MM.1S (cell line): ENCODE measurements around the gene TBC1D32.
"Not testable (repeated sequence)": the region's sequence is repeated elsewhere in the genome, so short reads cannot be mapped to it uniquely, and the experiment has no call there.

Experiments
- DNase-seq: peaks from one replicate; pipeline ENCODE4 v3.0.0-alpha.2; 2015
- H2AFZ ChIP-seq: fragments of 300-600 bp; sonication (generic); 2 replicates; pipeline ENCODE4 v1.6.0; 2016; ENCODE audit warnings: antibody characterized with exemption, low read length
- H3F3A ChIP-seq: fragments of 300-600 bp; sonication (generic); 2 replicates; pipeline ENCODE4 v1.6.1; 2016; ENCODE audit warnings: mild to moderate bottlenecking, antibody characterized with exemption, low read length, moderate library complexity, mixed read lengths; ENCODE audit not compliant: insufficient read depth
- H3K27ac ChIP-seq: fragments of 300-600 bp; sonication (generic); 2 replicates; pipeline ENCODE4 v1.5.1; 2016; ENCODE audit warnings: mild to moderate bottlenecking, low read length
- H3K27me3 ChIP-seq: fragments of 300-600 bp; sonication (generic); replicated peaks from 2 replicates; pipeline ENCODE4 v1.6.0; 2016; ENCODE audit warnings: low read length; ENCODE audit not compliant: insufficient read depth
- H3K36me3 ChIP-seq: fragments of 300-600 bp; sonication (generic); replicated peaks from 2 replicates; pipeline ENCODE4 v1.6.1; 2016; ENCODE audit warnings: mild to moderate bottlenecking, low read length, mixed read lengths; ENCODE audit not compliant: insufficient read depth
- H3K4me1 ChIP-seq: fragments of 300-600 bp; sonication (generic); 2 replicates; pipeline ENCODE4 v1.6.1; 2016; ENCODE audit warnings: low read length, mixed read lengths
- H3K4me2 ChIP-seq: fragments of 300-600 bp; sonication (generic); 2 replicates; pipeline ENCODE4 v1.6.0; 2016; ENCODE audit warnings: low read depth, low read length
- H3K4me3 ChIP-seq: fragments of 300-600 bp; sonication (generic); 2 replicates; pipeline ENCODE4 v1.5.1; 2016; ENCODE audit warnings: low read length, mixed read lengths
- H3K79me2 ChIP-seq: fragments of 300-600 bp; sonication (generic); 2 replicates; pipeline ENCODE4 v1.6.1; 2016; ENCODE audit warnings: mixed run types, low read length, mixed read lengths
- H3K9ac ChIP-seq: fragments of 300-600 bp; sonication (generic); 2 replicates; pipeline ENCODE4 v1.6.1; 2016; ENCODE audit warnings: low read length, mixed read lengths
- H3K9me2 ChIP-seq: fragments of 300-600 bp; sonication (generic); replicated peaks from 2 replicates; pipeline ENCODE4 v1.6.1; 2016; ENCODE audit warnings: mild to moderate bottlenecking, low read length, mixed read lengths; ENCODE audit not compliant: insufficient read depth
- H3K9me3 ChIP-seq: fragments of 300-600 bp; sonication (generic); replicated peaks from 2 replicates; pipeline ENCODE4 v1.6.1; 2016; ENCODE audit warnings: mild to moderate bottlenecking, low read length, mixed read lengths; ENCODE audit not compliant: insufficient read depth
- H4K20me1 ChIP-seq: fragments of 300-600 bp; sonication (generic); 2 replicates; pipeline ENCODE4 v1.6.1; 2016; ENCODE audit warnings: mild to moderate bottlenecking, low read length, moderate library complexity, mixed read lengths; ENCODE audit not compliant: insufficient read depth
- CTCF ChIP-seq: fragments of 300-600 bp; sonication (generic); IDR thresholded peaks from 2 replicates; pipeline ENCODE4 v1.5.1; 2016; ENCODE audit warnings: antibody characterized with exemption, low read length, mixed read lengths
- EZH2 ChIP-seq: fragments of 300-600 bp; sonication (generic); optimal IDR thresholded peaks from 2 replicates; pipeline ENCODE3; 2017; ENCODE audit warnings: low read depth, mild to moderate bottlenecking, antibody characterized with exemption, low read length, mixed read lengths
- EZH2phosphoT487 ChIP-seq: fragments of 300-600 bp; sonication (generic); IDR thresholded peaks from 2 replicates; pipeline ENCODE4 v1.6.1; 2018; ENCODE audit warnings: antibody characterized with exemption, low read length

TBC1D32 gene

GRCh38 chr6:121222656-121223055 lies 111.6 kb downstream of the TBC1D32 start:
- Histone ChIP-seq H3K27ac (no peak overlapping the region), H2AFZ (no peak overlapping the region), H3K79me2 (no peaks in the 10 kb centered on the region), H3K4me1 (no peaks in the 10 kb centered on the region), H3K9me2 (no peaks in the 10 kb centered on the region), H4K20me1 (no peaks in the 10 kb centered on the region), H3K9ac (no peak overlapping the region), H3K36me3 (no peaks in the 10 kb centered on the region), H3F3A (no peaks in the 10 kb centered on the region), H3K27me3 (no peaks in the 10 kb centered on the region), H3K9me3 (no peaks in the 10 kb centered on the region), H3K4me2 (no peak overlapping the region), H3K4me3 (no peak overlapping the region)
- TF ChIP-seq EZH2 (no peak), CTCF (no peak)
- DNase-seq = no peak

- Histone ChIP-seq H3K27me3 (no peaks in the 10 kb centered on the region), H3K9me2 (no peaks in the 10 kb centered on the region), H3K4me3 (no peak overlapping the region)
Measured at GRCh38 chr6:121216928-121217327, 117.4 kb downstream of the TBC1D32 start.

GRCh38 chr6:121213341-121213740 lies 120.9 kb downstream of the TBC1D32 start:
- H3F3A ChIP-seq, H3K27me3 ChIP-seq, H3K36me3 ChIP-seq, H3K4me3 ChIP-seq, H3K4me2 ChIP-seq, H2AFZ ChIP-seq, H4K20me1 ChIP-seq, H3K9me2 ChIP-seq, H3K4me1 ChIP-seq, H3K9ac ChIP-seq, H3K79me2 ChIP-seq, H3K27ac ChIP-seq, DNase-seq, H3K9me3 ChIP-seq: not testable (repeated sequence)

More at GRCh38 chr6:121216928-121217327, 117.4 kb downstream of the TBC1D32 start:
- TF ChIP-seq CTCF (no peak), EZH2 (no peak), EZH2phosphoT487 (no peak)
- Histone ChIP-seq H3K9ac (no peak overlapping the region), H3K36me3 (no peaks in the 10 kb centered on the region), H2AFZ (no peak overlapping the region), H4K20me1 (no peaks in the 10 kb centered on the region), H3K9me3 (no peaks in the 10 kb centered on the region), H3K27ac (no peak overlapping the region), H3F3A (no peaks in the 10 kb centered on the region), H3K79me2 (no peaks in the 10 kb centered on the region), H3K4me2 (no peak overlapping the region), H3K4me1 (no peaks in the 10 kb centered on the region)
- DNase-seq = no peak

GRCh38 chr6:121210943-121211342 lies 123.3 kb downstream of the TBC1D32 start:
- DNase-seq = no peak
- H3K4me3 ChIP-seq = no peak overlapping the region

More at GRCh38 chr6:121210943-121211342, 123.3 kb downstream of the TBC1D32 start:
- no peaks in the 10 kb centered on the region for H3F3A ChIP-seq
- no peaks in the 10 kb centered on the region for H4K20me1 ChIP-seq
- H3K4me1 ChIP-seq = no peaks in the 10 kb centered on the region
- no peak overlapping the region for H2AFZ ChIP-seq
- TF ChIP-seq EZH2phosphoT487 (no peak), EZH2 (no peak), CTCF (no peak)
- H3K36me3 ChIP-seq = no peaks in the 10 kb centered on the region
- no peaks in the 10 kb centered on the region for H3K79me2 ChIP-seq
- H3K27me3 ChIP-seq = no peaks in the 10 kb centered on the region
- H3K9me2 ChIP-seq = no peaks in the 10 kb centered on the region
- H3K4me2 ChIP-seq = no peak overlapping the region
- H3K9me3 ChIP-seq = no peaks in the 10 kb centered on the region
- H3K9ac ChIP-seq = no peak overlapping the region
- H3K27ac ChIP-seq = no peak overlapping the region
